GM19372 (cell line): ENCODE results near the gene WTAP.
A peak's percentile ranks its signal among the peaks of the same experiment; 100 is the strongest.

Source experiments
- ATAC-seq: cut with Tn5 transposase; IDR thresholded peaks from one replicate; pipeline ENCODE4 v1.9.1; 2021; ENCODE audit warnings: mild to moderate bottlenecking, low read depth, moderate library complexity; ENCODE audit not compliant: unreplicated experiment

WTAP gene

DNA sequence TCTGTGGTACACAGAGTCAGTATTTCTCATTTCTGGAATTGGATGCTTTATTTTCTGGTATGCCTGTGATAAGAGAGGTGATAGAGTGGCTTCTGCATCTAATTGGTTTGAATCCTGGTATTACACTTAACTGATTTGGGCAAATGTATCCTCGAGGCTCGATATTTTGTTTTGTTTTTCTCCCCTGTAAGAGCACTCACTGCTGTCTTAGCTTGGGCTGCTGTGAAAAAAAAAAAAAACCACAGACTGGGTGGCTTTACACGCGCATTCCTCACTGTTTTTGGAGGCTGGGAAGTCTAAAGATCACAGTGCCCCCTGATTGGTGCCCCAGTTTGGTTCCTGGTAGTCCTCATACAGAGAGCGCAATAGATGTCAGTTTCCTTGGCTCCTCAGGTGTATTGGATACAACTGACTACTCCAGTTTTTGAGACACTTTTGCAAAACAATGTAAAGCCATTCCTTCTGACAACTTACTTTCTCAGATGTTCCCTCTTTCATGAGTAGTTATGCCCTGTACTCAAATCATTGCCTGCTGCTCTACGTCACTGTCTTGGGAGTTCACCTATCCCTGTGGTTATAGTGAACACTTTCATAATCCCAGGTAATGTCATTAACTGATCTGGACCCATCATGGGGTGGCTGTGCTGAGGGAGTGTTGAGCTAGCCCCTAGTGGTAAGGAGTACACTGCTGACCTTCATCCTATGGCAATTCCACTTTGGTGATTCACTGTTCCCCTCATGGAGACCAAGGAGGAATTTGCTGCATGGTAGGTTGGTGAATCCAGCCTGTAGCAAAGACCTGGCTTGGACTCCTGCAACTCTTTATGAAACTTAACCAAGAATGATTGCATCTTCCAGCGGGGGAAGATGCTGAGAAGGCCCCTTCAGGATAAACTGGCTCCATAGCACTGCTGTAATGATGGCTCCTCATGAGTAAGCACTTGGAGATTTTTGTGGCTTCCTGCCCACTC lies 31.0 kb downstream of the WTAP start:
- ATAC-seq, result no peak

DNA sequence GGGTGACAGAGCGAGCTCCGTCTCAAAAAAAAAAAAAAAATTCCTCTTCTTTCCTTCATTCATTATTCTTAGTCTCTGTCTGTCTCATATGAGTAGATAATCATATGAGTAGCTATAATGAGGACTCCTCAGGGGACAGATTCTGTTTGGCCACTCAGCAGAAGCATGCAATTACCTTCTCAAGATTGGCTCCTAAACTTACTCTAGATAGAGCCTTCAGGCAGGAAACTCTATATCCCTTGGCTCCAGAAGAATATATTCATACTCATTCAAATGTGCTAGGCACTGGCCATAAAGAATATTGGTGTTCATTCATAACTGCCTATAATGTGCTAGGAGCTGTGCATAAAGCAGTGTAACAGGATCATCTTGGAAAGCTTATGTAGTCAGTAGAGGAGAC lies 32.3 kb downstream of the WTAP start:
- ATAC-seq, result no peak

DNA sequence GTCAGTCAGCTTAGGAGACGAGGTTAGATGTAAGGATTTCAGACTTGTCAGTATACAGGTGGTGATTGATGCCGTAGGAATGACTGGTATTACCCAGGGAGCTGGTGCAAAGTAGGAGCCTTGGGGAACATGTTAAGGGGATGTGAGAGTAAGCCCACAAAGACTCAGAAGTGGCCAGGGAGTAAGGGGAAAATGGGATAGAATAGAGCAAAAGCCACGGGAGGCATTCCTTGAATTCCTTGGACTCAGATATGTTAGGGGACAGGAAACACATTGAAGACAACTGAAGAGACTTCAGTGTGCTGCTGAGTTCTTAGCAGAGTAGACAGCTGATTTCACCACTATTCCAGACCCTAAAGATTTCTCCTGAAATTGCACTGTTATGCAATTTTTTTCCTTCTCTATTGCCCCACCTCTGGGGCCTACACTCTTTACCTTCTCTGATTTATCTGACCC lies 33.3 kb downstream of the WTAP start:
- ATAC-seq, result no peak

DNA sequence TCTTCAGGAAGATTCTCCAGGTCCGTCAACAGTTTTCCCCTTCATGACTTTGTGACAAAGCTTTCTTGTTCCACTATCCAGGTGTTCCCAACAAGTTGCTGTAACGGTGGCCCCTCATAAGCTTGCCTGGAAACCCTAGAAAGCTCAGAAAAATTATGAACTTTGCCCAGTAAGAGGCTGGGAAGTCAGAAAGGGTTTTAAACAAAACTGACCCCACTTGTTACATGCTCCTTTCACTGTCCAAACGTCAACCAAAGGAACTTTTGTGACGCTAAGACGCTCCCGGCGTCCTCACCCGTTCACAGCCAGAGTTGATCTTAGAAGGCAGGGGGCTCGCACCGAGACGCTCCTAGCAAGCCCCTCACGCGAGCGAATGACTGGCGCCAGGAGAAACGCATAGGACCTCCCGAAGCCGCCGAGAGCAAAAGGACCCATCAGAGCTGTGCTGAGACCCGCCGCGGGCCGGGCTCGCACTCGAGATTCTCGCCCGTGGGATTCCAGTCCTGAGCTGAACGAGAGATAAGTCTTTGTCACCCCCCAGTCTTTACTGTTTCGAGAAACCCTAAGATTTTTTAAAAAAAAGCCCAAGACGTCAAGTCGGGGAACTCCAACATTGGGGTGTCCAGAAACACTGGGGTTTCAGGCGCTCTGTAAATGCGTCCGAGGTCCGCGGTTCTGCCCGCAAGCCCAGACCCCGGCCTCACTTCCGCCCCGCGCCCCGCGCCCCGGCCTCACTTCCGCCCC lies 34.0 kb downstream of the WTAP start:
- ATAC-seq, result no peak

DNA sequence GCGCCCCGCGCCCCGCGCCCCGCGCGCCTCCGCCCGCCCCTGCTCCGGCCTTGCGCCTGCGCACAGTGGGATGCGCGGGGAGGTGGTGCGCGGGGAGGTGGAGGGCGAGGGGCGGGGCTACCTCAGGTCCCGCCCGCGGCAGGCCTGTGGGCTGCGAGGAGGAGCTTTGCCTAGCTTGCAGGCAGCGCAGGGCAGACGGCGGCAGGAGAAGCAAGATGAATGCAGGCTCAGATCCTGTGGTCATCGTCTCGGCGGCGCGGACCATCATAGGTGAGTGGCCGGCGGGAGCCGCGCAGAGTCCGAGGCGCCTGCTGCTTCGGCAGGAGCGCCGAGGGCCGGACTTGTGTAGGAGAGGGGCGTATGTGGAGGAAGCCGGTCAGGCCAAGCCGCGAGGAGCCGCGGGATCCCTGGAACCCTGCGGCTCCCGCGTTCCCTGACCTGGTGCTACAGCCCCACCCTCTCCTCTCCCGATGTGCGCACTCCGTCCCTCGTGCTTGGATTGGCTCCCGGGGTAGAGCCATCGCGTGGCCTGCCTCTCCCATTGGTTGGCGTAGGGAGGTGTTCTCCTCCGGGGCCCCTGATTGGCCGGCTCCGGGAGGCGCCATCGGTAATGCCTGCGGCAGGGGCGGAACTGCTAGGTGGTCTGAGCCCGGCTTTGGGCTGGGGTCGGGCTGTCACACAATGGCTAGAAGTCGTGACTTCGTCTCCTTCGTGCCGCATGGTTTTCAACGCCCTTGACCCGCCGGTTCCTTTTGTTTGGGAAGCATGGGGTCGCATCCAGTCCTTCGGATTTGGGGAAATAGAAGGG lies 34.8 kb downstream of the WTAP start, which contains the start of gene ACAT2:
ACAT2 (plus strand) TSS at position 173 of the 808 bp plus-strand sequence; CDS start at position 216, 43 bp downstream.
- peak; percentile 94 for ATAC-seq

DNA sequence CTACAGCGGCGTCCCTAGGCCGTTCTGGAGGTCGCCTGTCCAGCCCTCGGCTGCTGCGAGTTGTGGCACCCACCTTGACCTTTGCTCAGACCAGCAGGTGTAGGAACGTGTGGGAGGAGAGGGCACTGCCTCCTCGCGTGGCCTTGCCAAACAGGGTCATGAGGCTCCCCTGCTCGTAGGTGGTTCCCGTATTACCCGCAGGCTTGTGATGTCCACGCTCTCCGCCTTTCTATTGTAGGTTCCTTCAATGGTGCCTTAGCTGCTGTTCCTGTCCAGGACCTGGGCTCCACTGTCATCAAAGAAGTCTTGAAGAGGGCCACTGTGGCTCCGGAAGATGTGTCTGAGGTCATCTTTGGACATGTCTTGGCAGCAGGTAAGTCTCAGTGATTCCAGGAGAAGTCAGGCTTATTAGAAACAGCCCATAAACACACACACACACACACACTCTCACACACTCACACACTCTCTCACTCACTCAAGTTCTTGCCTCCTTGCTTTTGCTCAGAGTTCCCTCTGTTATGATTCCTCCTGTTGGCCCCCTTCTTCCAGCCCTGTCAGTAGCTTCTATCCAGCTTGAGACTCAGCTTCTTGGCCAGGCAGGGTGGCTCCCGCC lies 35.5 kb downstream of the WTAP start:
- ATAC-seq, result no peak

DNA sequence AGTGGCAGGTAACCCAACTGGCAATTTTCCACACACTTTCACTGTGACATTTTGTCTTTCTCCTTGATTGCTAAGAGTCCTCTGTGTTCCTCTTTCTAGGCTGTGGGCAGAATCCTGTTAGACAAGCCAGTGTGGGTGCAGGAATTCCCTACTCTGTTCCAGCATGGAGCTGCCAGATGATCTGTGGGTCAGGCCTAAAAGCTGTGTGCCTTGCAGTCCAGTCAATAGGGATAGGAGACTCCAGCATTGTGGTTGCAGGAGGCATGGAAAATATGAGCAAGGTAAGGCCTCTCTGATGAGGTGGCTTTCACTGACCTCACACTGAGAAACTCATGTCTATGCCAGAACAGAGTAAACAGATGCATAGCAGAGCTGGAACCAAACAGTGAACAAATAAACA lies 39.6 kb downstream of the WTAP start:
- no peak for ATAC-seq

DNA sequence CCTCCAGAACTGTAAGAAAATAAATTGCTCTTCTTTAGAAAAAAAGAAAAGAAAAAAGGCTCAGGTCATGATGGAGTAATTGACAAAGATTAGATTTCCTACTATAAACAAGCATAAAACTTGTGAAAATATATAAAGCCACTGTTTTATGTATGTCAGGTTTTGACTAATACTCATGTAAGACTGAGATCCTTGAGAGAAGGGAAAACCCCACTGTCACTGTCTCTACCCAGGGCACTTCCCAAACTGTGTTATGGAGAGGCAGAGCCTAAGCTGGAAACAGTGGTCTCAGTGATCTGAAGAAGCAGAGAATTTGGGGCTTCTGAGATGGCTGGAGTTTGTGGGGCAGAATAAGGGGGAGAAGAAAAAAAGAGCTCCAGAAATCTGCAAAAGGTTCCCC lies 42.2 kb downstream of the WTAP start:
- no peak for ATAC-seq

DNA sequence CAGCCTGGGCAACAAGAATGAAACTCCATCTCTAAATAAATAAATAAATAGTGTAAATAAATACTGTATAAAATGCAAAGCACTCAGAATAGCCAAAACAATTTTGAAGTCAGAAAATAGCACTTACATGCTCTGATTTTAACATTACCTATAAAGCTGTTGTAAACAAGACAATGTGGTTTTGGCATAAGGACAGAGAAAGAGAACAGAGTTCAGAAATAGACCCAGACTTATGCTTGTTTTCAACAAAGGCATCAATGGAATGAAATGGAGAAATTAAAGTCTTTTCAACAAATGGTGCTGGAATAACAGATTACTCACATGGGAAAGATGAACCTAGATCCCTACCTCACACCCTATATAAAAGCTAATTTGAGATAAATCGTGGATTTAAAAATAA lies 44.9 kb downstream of the WTAP start:
- ATAC-seq, result no peak

DNA sequence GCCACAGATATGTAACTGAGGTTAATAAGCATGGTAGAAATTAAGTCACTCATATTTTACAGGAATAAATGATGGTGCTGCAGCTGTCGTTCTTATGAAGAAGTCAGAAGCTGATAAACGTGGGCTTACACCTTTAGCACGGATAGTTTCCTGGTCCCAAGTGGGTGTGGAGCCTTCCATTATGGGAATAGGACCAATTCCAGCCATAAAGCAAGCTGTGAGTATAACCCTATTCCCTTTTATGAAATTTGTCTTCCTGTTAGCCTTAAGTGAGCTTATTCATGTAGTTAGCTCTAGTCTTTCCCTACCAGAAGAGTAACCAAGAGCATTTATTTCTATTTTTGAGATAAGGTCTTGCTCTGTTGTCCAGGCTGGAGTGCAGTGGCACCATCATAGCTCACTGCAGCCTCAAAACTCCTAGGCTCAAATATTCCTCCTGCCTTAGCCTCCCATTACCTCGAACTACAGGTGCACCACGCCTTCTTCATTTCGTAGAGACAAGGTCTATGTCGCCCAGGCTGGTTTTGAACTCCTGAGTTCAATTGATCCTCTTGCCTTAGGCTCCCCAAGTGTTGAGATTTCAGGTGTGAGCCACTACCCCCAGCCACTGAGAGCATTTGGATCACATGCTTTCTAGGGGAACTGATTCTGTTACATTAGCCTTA lies 50.1 kb downstream of the WTAP start:
- ATAC-seq, result no peak

DNA sequence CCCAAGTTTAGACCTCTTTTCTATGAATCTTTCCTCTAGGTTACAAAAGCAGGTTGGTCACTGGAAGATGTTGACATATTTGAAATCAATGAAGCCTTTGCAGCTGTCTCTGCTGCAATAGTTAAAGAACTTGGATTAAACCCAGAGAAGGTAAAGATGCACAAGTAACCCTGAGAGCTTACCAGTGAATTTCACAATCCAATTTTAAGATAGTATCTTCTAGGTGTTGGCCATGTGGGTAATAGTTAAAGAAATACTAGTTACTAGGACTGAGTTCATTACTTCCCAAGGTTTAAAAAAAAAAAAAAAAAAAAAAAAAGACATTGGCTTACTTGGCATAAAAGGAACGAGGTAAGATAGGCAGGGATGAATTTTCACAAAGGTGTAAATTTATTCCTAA lies 50.8 kb downstream of the WTAP start:
- ATAC-seq, result no peak

DNA sequence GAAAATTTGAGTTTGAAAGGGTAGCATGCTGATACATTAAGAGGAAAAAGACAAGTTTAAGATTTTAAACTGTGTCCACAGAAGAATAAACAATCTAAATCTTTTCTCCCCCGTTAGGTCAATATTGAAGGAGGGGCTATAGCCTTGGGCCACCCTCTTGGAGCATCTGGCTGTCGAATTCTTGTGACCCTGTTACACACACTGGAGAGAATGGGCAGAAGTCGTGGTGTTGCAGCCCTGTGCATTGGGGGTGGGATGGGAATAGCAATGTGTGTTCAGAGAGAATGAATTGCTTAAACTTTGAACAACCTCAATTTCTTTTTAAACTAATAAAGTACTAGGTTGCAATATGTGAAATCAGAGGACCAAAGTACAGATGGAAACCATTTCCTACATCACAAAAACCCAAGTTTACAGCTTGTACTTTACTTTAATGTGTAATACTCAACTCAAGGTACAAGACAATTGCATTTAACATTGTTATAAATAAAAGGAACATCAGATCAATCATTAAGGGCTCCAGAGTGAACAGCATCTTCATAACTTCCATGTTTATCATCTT lies 51.3 kb downstream of the WTAP start:
- no peak for ATAC-seq

DNA sequence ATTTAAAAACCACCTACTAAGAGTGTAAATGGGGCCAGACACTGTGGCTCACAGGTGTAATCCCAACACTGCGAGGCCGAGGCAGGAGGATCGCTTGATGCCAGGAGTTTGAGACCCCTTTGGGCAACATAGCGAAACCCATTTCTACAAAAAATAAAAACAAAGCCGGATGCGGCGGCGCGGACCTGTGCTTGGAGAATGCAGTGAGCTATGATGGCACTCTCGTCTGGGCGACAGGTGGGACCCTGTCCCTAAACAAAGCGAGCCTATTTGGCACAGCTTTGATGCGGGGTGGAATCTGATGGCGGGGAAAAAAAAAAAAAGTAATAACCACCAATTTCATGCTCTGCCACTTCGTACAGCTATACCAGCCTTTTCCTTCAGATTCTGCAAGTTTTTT lies 61.0 kb downstream of the WTAP start:
- ATAC-seq, result no peak

DNA sequence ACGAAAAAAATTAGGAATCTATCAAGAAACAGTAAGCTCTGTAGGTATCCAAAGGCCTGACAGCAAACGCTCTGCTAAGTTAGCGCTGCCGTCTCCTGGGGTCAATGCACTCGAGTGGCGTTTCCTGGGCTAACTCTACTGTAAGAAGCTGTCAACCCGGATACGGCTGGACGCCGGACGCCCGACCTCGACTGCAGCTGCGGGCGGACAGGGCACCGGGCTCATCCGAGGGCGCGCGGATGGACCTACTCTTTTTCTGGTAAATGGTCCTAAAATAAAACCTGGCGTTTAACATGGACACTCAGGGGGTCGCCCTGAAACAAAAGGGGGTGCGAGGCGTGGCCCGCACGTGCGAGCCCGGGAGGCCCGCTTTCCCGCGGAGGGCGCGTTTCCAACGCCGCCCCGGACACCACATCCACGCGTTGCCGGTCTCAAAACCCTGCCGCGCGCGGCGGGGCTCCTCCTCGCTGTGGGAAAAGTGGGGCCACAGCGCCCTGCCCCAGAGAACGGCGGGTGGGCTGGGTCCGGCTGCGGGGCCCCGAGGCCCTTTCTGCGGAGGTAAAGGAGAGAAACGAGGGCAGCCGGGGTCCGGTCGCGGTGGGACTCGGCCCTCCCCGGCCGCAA lies 61.6 kb downstream of the WTAP start:
- ATAC-seq, result no peak

DNA sequence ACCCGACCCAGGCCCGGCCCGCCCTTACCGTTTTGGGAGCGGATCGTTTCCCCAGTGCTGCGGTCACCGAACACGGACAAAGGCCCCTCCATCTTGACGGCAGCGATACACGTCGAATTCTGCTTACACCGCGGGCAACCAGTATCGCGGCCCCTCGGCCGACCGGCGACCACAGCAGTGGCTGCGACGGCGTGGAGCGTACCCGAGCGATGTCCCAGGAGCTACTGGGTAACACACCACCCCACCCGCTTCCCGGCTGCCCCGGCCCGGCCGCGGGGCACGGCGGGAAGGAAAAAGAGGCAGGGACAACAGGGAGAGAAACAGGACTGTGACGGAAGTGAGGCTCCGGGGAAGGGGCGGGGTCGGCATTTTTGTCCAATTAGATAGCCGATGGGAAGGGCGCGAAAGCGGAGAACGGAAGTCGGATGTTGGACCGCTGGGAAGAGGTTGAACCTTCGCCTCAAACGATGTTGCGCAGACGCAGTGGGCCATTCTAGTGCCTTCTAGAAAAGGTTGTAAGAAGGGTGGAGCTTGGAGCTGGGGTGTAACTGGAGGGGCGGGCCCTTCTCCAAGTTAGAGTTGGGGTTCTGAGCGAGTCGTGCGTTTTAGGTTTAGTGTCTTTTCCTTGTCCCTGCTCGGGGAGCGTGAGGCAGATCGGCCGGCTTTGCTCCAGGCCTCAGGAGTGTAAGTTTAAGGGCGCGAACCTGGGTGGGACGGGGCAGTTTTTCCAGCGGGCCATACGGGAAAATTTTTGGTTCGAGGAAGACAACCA lies 62.3 kb downstream of the WTAP start, which contains the start of gene TCP1:
TCP1 (minus strand) TSS at position 226 of the 772 bp plus-strand sequence; CDS start at position 92, 134 bp downstream.
- peak; percentile 67 for ATAC-seq

DNA sequence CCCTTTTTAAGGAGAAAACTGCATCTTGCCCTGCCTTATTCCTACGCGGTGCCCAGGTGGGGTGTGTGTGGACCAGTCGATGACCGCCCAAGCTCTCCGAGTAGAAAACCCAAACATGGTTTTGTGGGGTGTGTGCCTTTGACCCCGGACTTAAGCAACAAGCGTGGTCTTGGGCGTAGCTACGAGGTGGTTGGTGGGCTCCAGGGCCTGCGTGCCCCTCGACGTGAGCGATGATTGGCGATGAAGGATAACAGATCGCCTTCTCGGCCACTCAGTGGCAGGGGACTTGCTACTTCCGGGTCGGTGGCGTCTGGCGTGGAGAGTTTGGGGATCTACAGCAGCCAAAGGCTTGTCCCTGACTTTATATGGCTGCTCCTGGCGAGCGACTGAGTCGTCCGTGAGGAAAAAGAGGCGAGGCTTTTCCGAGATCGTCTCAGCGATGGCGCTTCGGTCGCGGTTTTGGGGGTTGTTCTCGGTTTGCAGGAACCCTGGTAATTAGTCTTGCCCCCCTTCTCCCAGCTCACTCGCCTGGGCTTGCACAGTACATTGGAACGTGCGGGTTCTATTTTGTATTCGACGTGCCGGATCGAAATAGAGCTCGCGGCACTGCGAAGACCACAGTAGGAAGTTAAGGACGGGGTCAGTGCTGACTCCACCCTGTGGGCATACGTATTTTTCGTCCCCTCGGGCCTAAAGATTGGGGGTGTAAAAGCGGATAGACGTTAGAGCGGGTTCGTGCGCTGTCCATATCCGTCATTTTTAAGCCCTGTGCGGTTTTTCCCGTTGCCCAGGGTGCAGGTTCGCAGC lies 63.0 kb downstream of the WTAP start, which contains the start of gene MRPL18:
MRPL18 (plus strand) TSS at position 319 of the 807 bp plus-strand sequence; CDS start at position 440, 121 bp downstream.
- peak; percentile 75 for ATAC-seq

DNA sequence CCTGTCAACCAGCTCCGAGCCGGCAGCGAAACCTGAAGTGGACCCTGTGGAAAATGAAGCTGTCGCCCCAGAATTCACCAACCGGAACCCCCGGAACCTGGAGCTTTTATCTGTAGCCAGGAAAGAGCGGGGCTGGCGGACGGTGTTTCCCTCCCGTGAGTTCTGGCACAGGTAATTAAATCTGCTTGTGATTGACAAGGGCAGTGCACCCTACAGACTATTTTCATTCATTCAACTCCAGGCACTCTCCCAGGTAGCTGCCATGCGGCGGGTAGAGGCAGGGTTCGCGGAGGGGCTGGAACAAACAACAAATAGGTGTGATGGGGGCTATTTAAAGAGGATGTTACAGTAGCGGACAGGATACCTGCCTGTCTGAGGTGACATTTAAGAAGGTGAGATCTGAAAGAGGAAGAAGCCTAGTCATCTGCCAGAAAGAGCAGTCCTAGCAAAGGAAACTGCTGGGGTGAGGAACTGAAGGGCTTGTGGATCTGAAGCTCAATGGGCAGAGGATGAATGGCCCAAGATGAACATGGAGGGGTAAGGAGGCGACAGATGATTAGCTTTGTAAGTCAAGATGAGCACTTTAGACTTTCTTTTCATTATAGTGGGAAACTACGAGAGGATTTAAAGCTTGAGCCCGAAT lies 63.8 kb downstream of the WTAP start:
- no peak for ATAC-seq
